GM12873 (cell line): ENCODE measurements around the gene BICC1.

Source experiments
- TF ChIP-seq, protein P1 (sequence below): IDR thresholded peaks from 2 replicates; pipeline ENCODE4 v1.5.1; 2012; ENCODE audit warnings: low read depth, mild to moderate bottlenecking, moderate library complexity, low read length, control low read depth; ENCODE audit not compliant: insufficient read depth; ENCODE audit errors: missing control alignments

The BICC1 gene

DNA sequence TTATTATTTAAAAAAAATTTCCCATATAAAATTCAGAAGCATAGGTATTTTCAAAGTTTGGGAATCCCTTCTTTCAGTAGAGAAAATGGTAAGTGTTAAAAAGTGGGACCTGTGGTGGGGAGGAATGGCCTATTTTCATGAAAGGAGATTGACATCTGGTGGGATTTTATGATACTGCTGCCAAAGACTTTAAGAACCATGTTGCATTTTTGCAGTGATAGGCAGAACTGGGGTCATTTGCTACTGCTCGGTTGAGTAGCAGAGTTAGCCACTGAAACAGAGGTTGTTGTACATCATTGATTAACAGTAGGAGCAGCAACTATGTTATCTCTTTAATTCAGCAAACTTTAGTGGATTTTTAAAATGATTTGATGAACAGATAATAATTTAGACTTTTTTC lies 4.4 kb downstream of the BICC1 start:
- TF ChIP-seq, protein P1, sequence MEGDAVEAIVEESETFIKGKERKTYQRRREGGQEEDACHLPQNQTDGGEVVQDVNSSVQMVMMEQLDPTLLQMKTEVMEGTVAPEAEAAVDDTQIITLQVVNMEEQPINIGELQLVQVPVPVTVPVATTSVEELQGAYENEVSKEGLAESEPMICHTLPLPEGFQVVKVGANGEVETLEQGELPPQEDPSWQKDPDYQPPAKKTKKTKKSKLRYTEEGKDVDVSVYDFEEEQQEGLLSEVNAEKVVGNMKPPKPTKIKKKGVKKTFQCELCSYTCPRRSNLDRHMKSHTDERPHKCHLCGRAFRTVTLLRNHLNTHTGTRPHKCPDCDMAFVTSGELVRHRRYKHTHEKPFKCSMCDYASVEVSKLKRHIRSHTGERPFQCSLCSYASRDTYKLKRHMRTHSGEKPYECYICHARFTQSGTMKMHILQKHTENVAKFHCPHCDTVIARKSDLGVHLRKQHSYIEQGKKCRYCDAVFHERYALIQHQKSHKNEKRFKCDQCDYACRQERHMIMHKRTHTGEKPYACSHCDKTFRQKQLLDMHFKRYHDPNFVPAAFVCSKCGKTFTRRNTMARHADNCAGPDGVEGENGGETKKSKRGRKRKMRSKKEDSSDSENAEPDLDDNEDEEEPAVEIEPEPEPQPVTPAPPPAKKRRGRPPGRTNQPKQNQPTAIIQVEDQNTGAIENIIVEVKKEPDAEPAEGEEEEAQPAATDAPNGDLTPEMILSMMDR, result no peak

DNA sequence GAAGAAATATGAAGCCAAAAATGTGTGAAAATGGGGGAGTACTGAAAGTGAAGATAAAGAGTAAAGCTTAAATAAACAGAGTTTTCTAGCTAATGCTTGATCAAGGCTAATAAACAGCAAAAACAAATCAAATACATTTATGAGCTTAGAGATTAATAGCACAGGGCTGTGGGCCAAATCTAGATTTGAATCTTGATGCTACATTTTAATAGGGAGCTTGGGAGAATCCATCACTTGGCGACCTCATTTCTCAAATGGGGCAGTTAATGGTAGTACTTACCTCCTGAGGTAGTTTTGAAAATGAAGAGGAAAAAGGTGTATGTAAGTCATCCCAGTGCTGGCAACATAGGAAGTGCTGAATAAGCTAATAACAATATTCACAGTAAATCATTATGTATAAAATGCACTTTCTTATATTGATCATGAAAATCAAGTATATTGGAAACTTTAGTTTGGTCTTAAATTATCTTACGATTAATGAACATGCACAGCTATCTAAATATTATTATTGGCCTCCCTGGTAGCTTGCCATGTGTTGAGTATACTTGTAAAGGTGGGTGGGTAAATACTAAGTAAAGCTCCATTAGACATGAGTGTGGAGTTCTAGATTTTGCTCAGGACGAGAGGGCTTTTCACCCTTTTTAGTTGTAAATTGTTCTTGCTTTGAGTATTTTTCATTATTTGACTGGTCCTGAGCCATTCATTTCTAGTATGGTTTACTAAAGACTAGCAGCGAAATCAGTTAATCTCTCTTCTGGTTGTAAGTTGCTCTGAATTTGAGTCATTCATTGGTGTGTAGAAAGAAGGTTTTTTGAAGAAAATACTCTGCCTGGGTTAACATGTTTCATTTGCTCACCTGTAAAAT lies 5.1 kb downstream of the BICC1 start:
- TF ChIP-seq, protein P1, result no peak

DNA sequence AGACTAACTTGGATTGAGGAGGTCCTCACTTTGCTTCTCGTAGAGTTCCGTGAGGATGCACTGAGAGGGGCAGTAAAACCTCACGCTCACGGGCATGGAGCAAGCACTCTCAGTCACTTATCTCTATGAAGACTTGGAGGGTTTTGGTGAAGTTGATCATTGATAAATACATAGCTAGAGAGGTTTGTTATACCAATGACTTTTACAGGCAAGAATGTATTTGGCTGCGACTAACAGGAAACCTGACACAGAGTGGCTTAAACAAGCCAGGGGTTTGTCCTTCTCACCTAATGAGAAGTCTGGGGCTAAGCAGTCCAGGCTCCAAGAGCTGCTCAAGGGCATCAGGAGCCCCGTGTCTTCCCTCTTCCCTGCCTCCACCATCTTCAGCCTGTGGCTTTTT lies 6.1 kb downstream of the BICC1 start:
- TF ChIP-seq, protein P1, result no peak

DNA sequence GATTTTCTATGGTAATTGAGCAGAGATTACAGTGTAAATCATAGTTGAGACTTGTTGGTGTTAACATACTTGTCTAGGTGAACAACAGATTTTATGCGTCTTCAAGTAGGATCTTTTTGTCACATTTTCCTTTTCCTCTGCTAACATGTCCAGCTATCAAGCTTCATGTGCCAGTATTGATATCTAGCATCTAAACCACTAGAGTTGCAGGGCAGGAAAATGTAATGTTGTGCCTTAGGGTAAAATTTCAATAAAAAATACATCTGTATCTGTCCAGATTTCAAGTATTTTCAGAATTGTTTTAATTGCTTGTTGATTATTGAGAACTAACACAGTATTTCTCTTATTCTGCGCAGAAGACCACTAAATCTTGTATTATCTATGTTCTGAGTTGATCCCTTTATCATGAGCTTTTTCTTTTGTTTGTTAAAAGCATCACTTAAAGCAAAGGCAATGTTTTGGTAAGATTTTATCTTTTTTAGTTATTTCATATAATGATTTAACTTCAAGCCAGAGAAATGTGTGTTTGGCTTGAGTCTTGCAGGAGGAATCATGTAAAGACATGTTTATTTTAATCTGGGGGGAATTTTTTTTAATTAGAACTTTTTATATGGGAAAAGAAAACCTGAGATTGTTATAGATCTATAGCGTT lies 16.5 kb downstream of the BICC1 start:
- TF ChIP-seq, protein P1, result no peak

DNA sequence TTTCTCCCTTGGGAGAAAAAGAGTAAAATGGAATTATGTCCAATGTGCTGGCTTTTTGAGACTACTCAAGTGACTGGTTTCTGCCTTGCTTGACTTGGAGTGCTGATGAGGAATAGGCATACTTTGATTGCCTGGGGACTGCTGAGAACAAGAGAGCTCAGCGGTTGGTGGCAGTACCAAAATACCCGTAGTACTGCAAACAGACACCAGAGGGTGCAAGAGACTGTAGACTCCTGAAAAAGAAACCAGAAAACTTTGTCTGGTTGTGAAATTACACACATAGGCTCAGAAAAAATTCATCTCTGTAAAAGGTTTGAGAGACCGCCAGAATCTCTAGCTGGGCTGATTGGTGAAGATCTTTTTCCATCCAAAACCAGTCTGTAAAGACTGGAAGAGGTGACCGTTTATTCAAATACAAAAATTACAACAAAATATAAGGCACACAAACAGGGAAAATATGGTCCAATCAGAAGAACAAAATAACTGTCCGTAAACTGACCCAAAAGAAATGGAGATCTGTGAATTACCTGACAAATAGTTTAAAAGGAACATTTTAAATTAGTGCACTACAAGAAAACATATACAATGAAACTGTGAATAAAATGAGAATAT lies 18.5 kb downstream of the BICC1 start:
- TF ChIP-seq, protein P1, result peak; percentile 81

DNA sequence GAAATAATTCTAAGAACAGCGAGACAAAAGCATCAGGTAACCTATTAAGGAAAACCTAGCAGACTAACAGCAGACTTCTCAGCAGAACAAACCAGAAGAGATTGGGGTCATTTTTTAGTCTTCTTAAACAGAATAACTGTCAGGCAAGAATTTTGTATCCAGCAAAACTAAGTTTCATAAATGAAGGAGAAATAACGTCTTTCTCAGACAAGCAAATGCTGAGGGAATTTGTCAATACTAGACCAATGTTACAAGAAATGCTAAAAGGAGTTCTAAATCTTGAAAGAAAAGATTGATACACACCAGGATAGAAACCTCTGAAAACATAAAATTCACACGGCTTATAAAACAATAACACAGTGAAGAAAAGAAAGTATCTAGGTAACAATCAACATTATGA lies 22.6 kb downstream of the BICC1 start:
- TF ChIP-seq, protein P1, result no peak

DNA sequence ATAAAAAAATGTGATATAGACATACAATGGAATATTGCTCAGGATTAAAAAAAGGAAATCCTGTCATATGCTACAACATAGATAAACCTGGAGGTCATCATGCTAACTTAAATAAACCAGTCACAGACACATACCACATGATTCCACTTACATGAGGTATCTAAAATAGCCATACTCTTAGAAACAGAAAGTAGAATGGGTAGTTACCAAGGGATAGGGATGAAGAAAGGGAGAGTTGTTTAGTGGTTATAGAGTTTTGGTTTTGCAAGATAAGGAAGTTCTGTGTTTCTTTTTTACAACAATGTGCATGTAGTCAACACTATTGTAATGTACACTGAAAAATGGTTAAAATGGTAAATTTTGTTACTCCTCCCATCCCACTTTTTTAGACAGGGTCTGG lies 30.5 kb downstream of the BICC1 start:
- TF ChIP-seq, protein P1, result no peak
